ENCODE data around the gene INAFM2.

INAFM2 gene

DNA sequence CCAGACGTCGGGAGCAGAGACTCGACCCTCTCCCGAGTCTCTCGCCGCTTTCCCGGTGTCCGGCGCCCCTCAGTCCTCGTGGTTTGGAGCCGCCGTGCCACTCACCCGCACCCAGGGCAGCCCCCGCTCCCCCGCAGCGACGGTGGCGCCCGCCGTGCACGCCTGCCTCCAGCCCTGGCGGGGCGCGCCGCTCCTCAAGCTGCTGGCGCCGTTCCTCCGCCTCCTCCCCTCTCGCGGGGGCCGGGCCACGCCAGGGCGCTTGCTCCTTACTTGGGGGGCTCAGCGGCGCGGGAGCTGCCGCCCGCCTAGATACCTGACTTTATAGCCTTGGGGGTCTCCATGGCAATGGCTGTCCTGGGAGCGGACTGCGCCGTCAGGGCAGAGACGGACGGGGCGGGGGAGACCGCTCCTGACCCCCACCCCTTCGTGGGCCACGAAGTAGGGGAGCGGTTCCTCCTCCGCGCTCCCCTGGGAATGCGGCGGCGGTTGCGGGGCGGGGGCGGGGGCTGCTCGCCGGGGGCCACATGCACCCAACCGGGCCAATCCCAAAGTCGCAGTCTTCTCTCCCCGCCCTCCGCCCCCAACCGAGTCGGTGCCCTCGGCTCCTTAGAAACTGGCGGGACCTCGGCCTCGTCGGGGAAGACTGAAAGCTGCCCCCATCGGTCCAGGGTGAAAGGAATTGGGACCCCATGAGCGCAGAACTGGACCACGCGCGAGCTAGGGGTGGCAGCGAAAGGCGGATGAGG is 40.5 kb upstream of the INAFM2 start, which contains the start of gene ANKRD63:
TSS of gene ANKRD63 (minus strand) at position 196 of the 746 bp plus-strand sequence. CDS start 478 bp downstream, outside the sequence.
- peak; percentile 34 to 45 for DNase-seq

DNA sequence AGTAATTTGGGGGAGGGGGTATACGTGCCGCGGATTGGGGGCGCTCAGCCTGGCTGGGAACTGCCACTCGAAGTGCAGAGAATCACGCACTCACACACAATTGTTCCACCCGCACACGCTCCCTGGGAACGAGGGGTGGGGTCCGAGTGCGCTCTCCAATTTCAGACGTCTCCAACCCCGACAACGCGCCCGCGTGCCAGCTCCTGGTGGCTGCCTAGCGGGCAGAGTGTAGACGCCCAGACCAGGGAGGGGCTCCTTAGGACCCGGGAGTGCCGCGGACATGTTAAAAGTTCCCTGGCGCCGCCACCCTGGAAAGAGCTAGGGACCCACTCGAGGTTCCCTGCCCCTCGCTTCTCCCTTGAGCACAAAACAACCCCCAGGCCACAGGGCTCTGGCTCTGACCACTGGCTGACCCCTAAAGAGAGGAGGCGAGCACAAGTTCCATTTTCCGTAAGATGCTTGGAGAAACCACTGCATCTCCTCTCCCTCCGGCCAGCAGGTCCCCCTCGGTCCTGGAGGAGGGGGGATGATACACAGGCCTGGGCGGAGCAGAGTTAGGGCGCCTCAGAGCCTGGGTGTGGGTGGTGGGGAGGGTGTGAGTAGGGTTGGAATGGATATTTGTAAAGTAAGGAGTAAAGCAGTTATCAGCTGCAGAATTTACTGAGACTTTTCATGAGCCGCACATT is 39.7 kb upstream of the INAFM2 start:
- DNase-seq, result no peak
- TF ChIP-seq POLR2A (IDR thresholded peaks at IDR 0.05; ENCODE audit: low read length) (no peak), GATA1 (IDR thresholded peaks at IDR 0.05; ENCODE audit: low read depth, low read length) (no peak)

More for the DNA sequence above, 40.5 kb upstream of the INAFM2 start, which contains the start of gene ANKRD63:
- TF ChIP-seq POLR2A (IDR thresholded peaks at IDR 0.05; ENCODE audit: low read length), result no peak
- TF ChIP-seq GATA1 (IDR thresholded peaks at IDR 0.05; ENCODE audit: low read depth, low read length), result no peak

DNA sequence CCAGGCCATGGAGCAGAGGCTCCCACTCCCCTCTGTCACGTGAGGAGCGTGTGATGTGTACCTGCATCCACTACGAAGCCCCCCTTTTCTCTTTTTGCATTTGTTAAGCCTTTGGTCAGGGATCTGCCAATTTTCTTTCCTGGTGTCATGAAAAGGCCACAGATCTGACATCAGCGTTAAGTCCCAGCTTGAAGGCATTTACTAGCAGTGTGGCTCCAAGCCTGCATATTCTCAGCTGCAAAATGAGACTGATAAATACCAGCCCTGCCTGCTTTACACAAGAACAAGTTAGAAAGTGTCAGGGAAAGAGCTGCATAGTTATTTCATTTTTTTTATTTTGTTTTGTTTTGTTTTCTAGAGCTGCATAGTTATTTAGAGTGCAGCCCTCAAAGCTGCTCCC is 38.3 kb upstream of the INAFM2 start:
- no peak for DNase-seq
- TF ChIP-seq GATA1 (IDR thresholded peaks at IDR 0.05; ENCODE audit: low read depth, low read length) (no peak), POLR2A (IDR thresholded peaks at IDR 0.05; ENCODE audit: low read length) (no peak)

DNA sequence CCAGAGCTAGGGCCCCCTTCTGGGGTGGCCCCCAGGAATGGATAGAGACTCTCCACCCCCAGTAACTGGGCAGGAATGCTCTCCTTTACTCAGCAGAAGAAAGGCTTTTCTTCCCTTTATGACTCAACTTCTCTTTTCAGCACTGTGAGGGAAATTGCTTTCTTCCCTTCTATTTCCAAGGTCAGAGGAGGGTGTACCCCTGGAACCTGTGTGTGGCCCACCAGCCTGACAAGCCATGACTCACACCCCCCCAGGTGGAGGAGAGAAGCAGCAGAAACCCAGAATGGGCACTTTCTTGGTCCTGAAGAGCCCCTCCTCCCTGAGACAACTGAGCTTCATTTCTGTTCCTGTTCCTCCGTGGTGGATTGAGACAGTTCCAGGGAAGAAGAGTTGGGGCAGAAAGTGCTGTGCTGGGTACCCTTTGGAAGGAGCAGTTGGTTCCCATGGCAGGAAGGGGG is 37.9 kb upstream of the INAFM2 start:
- DNase-seq, result no peak
- no peak for TF ChIP-seq GATA1 (IDR thresholded peaks at IDR 0.05; ENCODE audit: low read depth, low read length)
- TF ChIP-seq POLR2A (IDR thresholded peaks at IDR 0.05; ENCODE audit: low read length), result no peak

GRCh38 chr15:40286061-40286532 is 37.4 kb upstream of the INAFM2 start:
- TF ChIP-seq GATA1 (IDR thresholded peaks at IDR 0.05; ENCODE audit: low read depth, low read length) (no peak), POLR2A (IDR thresholded peaks at IDR 0.05; ENCODE audit: low read length) (no peak)
- no peak for DNase-seq

- DNase-seq, result no peak
- no peak for TF ChIP-seq GATA1 (IDR thresholded peaks at IDR 0.05; ENCODE audit: low read depth, low read length)
- TF ChIP-seq POLR2A (IDR thresholded peaks at IDR 0.05; ENCODE audit: low read length), result no peak
Observed at GRCh38 chr15:40286794-40287193, 36.7 kb upstream of the INAFM2 start.

- TF ChIP-seq GATA1 (IDR thresholded peaks at IDR 0.05; ENCODE audit: low read depth, low read length), result no peak
- TF ChIP-seq POLR2A (IDR thresholded peaks at IDR 0.05; ENCODE audit: low read length), result no peak
- no peak for DNase-seq
Observed at GRCh38 chr15:40287505-40287904, 36.0 kb upstream of the INAFM2 start.

- no peak for DNase-seq
- TF ChIP-seq POLR2A (IDR thresholded peaks at IDR 0.05; ENCODE audit: low read length), result no peak
- TF ChIP-seq GATA1 (IDR thresholded peaks at IDR 0.05; ENCODE audit: low read depth, low read length), result no peak
Observed at GRCh38 chr15:40287968-40288367, 35.5 kb upstream of the INAFM2 start.

DNA sequence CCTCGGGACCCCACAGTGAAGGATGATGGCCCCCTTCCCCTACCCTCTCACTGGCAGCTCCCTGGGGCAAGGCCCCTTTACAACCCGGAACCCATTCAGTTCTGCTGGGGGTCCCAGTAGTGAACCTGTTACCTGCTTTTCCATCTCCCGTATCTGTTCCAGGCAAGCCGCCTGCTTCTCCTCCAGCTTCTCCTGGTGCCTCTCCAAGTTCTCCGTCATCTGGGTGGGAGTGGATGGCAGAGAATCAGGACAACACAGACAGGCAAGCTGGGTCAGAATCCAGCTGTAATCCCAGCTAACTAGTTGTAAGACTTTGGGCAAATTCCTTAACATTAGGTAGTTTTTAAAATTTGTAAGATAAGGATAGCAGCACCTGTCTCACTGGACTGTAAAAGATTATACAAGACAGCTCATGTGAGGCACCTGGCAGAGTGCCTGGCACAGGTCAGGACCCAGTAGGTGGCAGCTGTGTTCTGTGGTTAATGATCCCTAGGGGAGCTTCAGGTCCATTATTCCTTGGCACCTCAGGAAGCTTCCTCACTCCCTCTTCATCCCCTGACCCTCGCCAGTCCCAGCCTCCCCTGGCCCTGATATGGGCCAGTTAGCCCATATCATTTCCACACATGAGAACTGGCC is 34.2 kb upstream of the INAFM2 start:
- DNase-seq, result no peak
- no peak for TF ChIP-seq POLR2A (IDR thresholded peaks at IDR 0.05; ENCODE audit: low read length)
- TF ChIP-seq GATA1 (IDR thresholded peaks at IDR 0.05; ENCODE audit: low read depth, low read length), result no peak

- no peak for DNase-seq
- TF ChIP-seq POLR2A (IDR thresholded peaks at IDR 0.05; ENCODE audit: low read length) (no peak), GATA1 (IDR thresholded peaks at IDR 0.05; ENCODE audit: low read depth, low read length) (no peak)
Observed at GRCh38 chr15:40290545-40290917, 33.0 kb upstream of the INAFM2 start.

GRCh38 chr15:40290918-40291574 is 32.4 kb upstream of the INAFM2 start:
- DNase-seq, result no peak
- TF ChIP-seq POLR2A (IDR thresholded peaks at IDR 0.05; ENCODE audit: low read length), result no peak
- no peak for TF ChIP-seq GATA1 (IDR thresholded peaks at IDR 0.05; ENCODE audit: low read depth, low read length)

DNA sequence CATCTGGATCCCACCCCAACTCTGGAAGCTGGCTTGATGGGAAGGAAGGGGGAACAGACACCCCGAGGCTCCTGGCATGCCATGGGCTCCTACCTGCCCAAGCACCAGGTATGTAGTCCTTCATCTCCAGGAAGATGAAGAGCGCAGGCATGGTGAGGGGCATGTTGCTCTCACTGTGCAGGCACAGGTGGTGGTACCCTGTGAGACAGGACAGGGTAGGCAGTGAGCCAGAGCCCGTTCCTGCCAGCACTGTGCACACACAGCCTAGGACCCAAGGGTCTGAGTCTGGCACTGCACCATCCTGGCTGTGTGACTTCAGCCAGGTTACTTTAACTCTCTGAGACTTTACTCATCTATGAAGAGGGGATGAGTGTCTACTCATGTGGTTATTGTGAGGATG is 31.2 kb upstream of the INAFM2 start:
- TF ChIP-seq GATA1 (IDR thresholded peaks at IDR 0.05; ENCODE audit: low read depth, low read length) (no peak), POLR2A (IDR thresholded peaks at IDR 0.05; ENCODE audit: low read length) (no peak)
- DNase-seq, result no peak

- no peak for DNase-seq
- TF ChIP-seq GATA1 (IDR thresholded peaks at IDR 0.05; ENCODE audit: low read depth, low read length) (no peak), POLR2A (IDR thresholded peaks at IDR 0.05; ENCODE audit: low read length) (no peak)
Observed at GRCh38 chr15:40293006-40293405, 30.5 kb upstream of the INAFM2 start.
